Spleen (tissue), 11 donors: ENCODE measurements around the gene KDM6B. TPM values are rescaled to one million over a fixed set of nuclear protein-coding genes. Genes with fewer than 3 reads are reported as not detected.

ENCODE experiments used
- DNase-seq: peaks from one replicate; pipeline ENCODE4 v3.0.0-alpha.2; 2020
- H3K27ac ChIP-seq, 8 donors: fragments of 200-600 bp; sonication (generic) in 7 of 8; 1 replicate in 4 of 8; 2 replicates in 4 of 8; pipeline versions ENCODE4 v1.5.0 to v1.8.0; 2016 to 2021; ENCODE audit warnings: inconsistent platforms in 4 of 8, mild to moderate bottlenecking in 4 of 8, moderate library complexity in 1 of 8
- H3K27me3 ChIP-seq, 7 donors: fragments of 200-600 bp; sonication (generic) in 6 of 7; replicated peaks in 1 of 7; 1 replicate in 4 of 7; 2 replicates in 3 of 7; pipeline versions ENCODE4 v1.5.0 to v1.8.0; 2016 to 2021; ENCODE audit warnings: inconsistent platforms in 3 of 7, mild to moderate bottlenecking in 1 of 7
- H3K36me3 ChIP-seq, 6 donors: fragments of 200-600 bp; sonication (generic) in 5 of 6; 1 replicate in 4 of 6; 2 replicates in 2 of 6; pipeline versions ENCODE4 v1.5.0 to v1.8.0; 2016 to 2021; ENCODE audit warnings: inconsistent platforms in 2 of 6
- H3K4me1 ChIP-seq, 6 donors: fragments of 200-600 bp; sonication (generic) in 5 of 6; 1 replicate in 3 of 6; 2 replicates in 3 of 6; pipeline versions ENCODE4 v1.5.0 to v1.8.0; 2016 to 2021; ENCODE audit warnings: inconsistent platforms in 3 of 6
- H3K4me3 ChIP-seq, 8 donors: fragments of 200-600 bp; sonication (generic) in 7 of 8; 1 replicate in 4 of 8; 2 replicates in 4 of 8; pipeline versions ENCODE4 v1.5.0 to v1.8.0; 2016 to 2021; ENCODE audit warnings: inconsistent platforms in 4 of 8, mild to moderate bottlenecking in 4 of 8, moderate library complexity in 2 of 8
- H3K9me3 ChIP-seq, 8 donors: fragments of 200-600 bp; sonication (generic) in 7 of 8; 1 replicate in 4 of 8; 2 replicates in 4 of 8; pipeline versions ENCODE4 v1.5.0 to v1.8.0; 2016 to 2021; ENCODE audit warnings: inconsistent platforms in 4 of 8
- CTCF ChIP-seq, 11 experiments: fragments of 200-600 bp in 7 of 11; fragments of 450-650 bp in 4 of 11; sonication (generic) in 4 of 11; IDR thresholded peaks in 8 of 11; conservative IDR thresholded peaks in 3 of 11; 1 replicate in 7 of 11; 2 replicates in 4 of 11; pipeline versions ENCODE4 v1.4.0 to v1.8.0; 2016 to 2021; ENCODE audit warnings: antibody characterized with exemption in 11 of 11, inconsistent platforms in 4 of 11, mild to moderate bottlenecking in 1 of 11
- POLR2A ChIP-seq, 3 donors: fragments of 450-650 bp; IDR thresholded peaks; one replicate each; pipeline ENCODE4 v1.5.1; 2017; ENCODE audit warnings: antibody characterized with exemption in 3 of 3, mild to moderate bottlenecking in 1 of 3
- POLR2AphosphoS5 ChIP-seq, 3 donors: sonication (generic); formaldehyde crosslinking; IDR thresholded peaks; one replicate each; pipeline ENCODE4 v1.5.1; 2017; ENCODE audit warnings: antibody characterized with exemption in 3 of 3
- WGBS, 5 donors: extraction: QIAGEN DNeasy Blood & Tissue Kit in 3 of 5; methylation state at CpG; one replicate each; pipeline versions ENCODE4 v1.1.5 to v1.1.7; 2013 to 2018; 5-methylcytosine and 5-hydroxymethylcytosine counted together
- intact Hi-C: fragments of 100-400 bp; cut with DNase I; formaldehyde crosslinking; loops from one replicate; pipeline ENCODE4 v1.15.0; 2023; ENCODE audit warnings: low total_unique reads
- polyA plus RNA-seq, 3 donors: library from polyadenylated mRNA; stranded (reverse); fragments of 200-250 nt; gene quantifications; one replicate each; pipeline ENCODE4 v1.2.1, GENCODE V29; 2013
- total RNA-seq, 7 donors: library from RNA; depleted of rRNA in 3 of 7; stranded (reverse); fragments of >200 nt in 3 of 7; fragmentation: NEBNext Ultra II Directional in 4 of 7; extraction: Animal tissue kit (Norgen Biotek cat#: 25700) in 4 of 7; gene quantifications; one replicate each; pipeline versions ENCODE4 v1.1.0 to v1.2.1, GENCODE V29; 2016 to 2021
- donor health status: healthy with polysubstance abuse.
- donor health status: DM: no; HTN: no; CAD: no; lungs with moderate emphysema.
- donor health status: DM: no; HTN: no; CAD: no.
- donor health status: Bipolar disorder and iron deficiency.
- donor health status: healthy.
- donor health status: DM: no; HTN: no; CAD: no.
- donor health status: DM: yes; HTN: yes; CAD: no.

Gene KDM6B
- total and polyA plus RNA-seq, 10 donors, result 2.9 to 110 (median 48.8) TPM

- H3K4me1 ChIP-seq, result no peaks in the 10 kb centered on the region
- H3K9me3 ChIP-seq, result no peaks in the 10 kb centered on the region
- peaks cover 0 to 26% (median 0%) of the 10 kb centered on the region in 7 donors for H3K27me3 ChIP-seq
- no peak for TF ChIP-seq CTCF (IDR thresholded peaks at IDR 0.05 in 8 of 11, conservative IDR thresholded peaks at IDR 0.05 in 3 of 11)
- H3K36me3 ChIP-seq, result no peaks in the 10 kb centered on the region
- intact Hi-C loops, result no loop called here
- WGBS, 5 donors, result 85 to 96% (median 92%) methylated on average over 11 to 17 of the region's 17 CpGs
- no peak overlapping the region for H3K4me3 ChIP-seq
- DNase-seq, result peak; percentile 50
- H3K27ac ChIP-seq, result no peak overlapping the region
Observed at GRCh38 chr17:7792611-7793010, 41.4 kb upstream of the KDM6B start.

GRCh38 chr17:7794075-7794663 lies 39.8 kb upstream of the KDM6B start:
- Histone ChIP-seq H3K27me3 (peaks cover 0 to 31% (median 0%) of the 10 kb centered on the region in 7 donors), H3K4me3 (no peak overlapping the region), H3K9me3 (no peaks in the 10 kb centered on the region), H3K27ac (no peak overlapping the region), H3K4me1 (no peaks in the 10 kb centered on the region), H3K36me3 (no peaks in the 10 kb centered on the region)
- intact Hi-C loops, result no loop called here
- peak; percentile 41 for DNase-seq
- 64 to 77% (median 69%) methylated on average over 19 of the region's 19 CpGs for WGBS, 5 donors
- no peak for TF ChIP-seq POLR2AphosphoS5 (IDR thresholded peaks at IDR 0.05)
- no peak for TF ChIP-seq CTCF (IDR thresholded peaks at IDR 0.05 in 8 of 11, conservative IDR thresholded peaks at IDR 0.05 in 3 of 11)
- no peak for TF ChIP-seq POLR2A (IDR thresholded peaks at IDR 0.05)

- intact Hi-C loops, result no loop called here
- no peaks in the 10 kb centered on the region for H3K4me1 ChIP-seq
- no peak overlapping the region for H3K27ac ChIP-seq
- peaks cover 0 to 31% (median 0%) of the 10 kb centered on the region in 7 donors for H3K27me3 ChIP-seq
- TF ChIP-seq POLR2A (IDR thresholded peaks at IDR 0.05) (no peak), CTCF (IDR thresholded peaks at IDR 0.05 in 8 of 11, conservative IDR thresholded peaks at IDR 0.05 in 3 of 11) (no peak), POLR2AphosphoS5 (IDR thresholded peaks at IDR 0.05) (no peak)
- WGBS, 5 donors, result 89 to 96% (median 92%) methylated on average over 13 of the region's 13 CpGs
- no peaks in the 10 kb centered on the region for H3K9me3 ChIP-seq
- H3K36me3 ChIP-seq, result no peaks in the 10 kb centered on the region
- peak; percentile 49 for DNase-seq
- no peak overlapping the region for H3K4me3 ChIP-seq
Observed at GRCh38 chr17:7797976-7798375, 36.0 kb upstream of the KDM6B start.

GRCh38 chr17:7798839-7799238 lies 35.2 kb upstream of the KDM6B start:
- WGBS, 5 donors, result 77 to 94% (median 84%) methylated on average over 8 to 13 of the region's 13 CpGs
- TF ChIP-seq POLR2AphosphoS5 (IDR thresholded peaks at IDR 0.05) (no peak), CTCF (IDR thresholded peaks at IDR 0.05 in 8 of 11, conservative IDR thresholded peaks at IDR 0.05 in 3 of 11) (no peak), POLR2A (IDR thresholded peaks at IDR 0.05) (no peak)
- intact Hi-C loops, result no loop called here

More at GRCh38 chr17:7798839-7799238, 35.2 kb upstream of the KDM6B start:
- H3K27ac ChIP-seq, result no peak overlapping the region
- H3K9me3 ChIP-seq, result no peaks in the 10 kb centered on the region
- H3K36me3 ChIP-seq, result no peaks in the 10 kb centered on the region
- no peak overlapping the region for H3K4me3 ChIP-seq
- H3K4me1 ChIP-seq, result peaks cover 0 to 1% (median 0%) of the 10 kb centered on the region in 6 donors
- peak; percentile 51 for DNase-seq
- peaks cover 0 to 35% (median 0%) of the 10 kb centered on the region in 7 donors for H3K27me3 ChIP-seq
